Measurements from ENCODE around the gene UFC1.

DNA sequence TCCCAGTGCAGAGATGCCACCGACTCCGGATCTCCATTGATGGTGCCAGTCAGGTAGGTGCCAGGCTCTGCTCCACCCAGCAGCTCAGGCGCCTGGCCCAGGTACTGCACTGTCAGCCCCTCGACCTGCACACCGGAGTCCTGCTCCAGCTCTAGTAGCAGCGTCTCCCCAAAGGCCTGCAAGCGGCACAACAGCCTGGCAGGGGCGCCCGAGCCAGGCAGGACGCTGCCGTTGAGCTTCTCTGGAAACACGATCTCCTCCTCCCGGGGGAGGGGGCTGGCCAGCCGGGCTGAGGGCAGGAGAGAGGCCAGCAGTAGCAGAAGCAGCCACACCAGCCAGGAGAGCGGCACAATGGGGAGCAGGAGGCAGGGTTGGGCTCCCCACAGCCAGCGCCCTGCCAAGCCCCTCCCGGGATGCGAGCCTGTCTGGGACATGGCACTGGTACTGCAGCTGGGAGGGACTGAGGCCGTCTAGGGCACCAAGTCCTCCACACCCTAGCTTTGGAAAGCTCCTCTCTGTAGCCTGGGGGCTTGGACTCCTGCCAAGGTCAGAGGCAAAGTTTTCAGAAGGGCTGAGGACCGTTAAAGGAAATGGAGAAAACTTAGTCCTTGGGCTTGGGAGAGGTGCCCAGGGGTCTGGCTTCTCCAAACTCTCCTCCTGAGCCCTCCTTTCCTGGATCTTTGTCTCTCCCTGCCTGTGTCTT, 44.6 kb downstream of the UFC1 start:
- TF ChIP-seq, protein P1, sequence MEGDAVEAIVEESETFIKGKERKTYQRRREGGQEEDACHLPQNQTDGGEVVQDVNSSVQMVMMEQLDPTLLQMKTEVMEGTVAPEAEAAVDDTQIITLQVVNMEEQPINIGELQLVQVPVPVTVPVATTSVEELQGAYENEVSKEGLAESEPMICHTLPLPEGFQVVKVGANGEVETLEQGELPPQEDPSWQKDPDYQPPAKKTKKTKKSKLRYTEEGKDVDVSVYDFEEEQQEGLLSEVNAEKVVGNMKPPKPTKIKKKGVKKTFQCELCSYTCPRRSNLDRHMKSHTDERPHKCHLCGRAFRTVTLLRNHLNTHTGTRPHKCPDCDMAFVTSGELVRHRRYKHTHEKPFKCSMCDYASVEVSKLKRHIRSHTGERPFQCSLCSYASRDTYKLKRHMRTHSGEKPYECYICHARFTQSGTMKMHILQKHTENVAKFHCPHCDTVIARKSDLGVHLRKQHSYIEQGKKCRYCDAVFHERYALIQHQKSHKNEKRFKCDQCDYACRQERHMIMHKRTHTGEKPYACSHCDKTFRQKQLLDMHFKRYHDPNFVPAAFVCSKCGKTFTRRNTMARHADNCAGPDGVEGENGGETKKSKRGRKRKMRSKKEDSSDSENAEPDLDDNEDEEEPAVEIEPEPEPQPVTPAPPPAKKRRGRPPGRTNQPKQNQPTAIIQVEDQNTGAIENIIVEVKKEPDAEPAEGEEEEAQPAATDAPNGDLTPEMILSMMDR (IDR thresholded peaks at IDR 0.05; ENCODE audit: extremely low read depth in 1 of 2, insufficient read depth in 1 of 2, low read depth in 1 of 2, low read length in 2 of 2) = no peak
- TF ChIP-seq POLR2AphosphoS5 (IDR thresholded peaks at IDR 0.05; ENCODE audit: insufficient read depth, low read depth, low read length) (peak; percentile 60), EZH2 (IDR thresholded peaks at IDR 0.05; ENCODE audit: borderline replicate concordance, low read depth, low read length, severe bottlenecking) (no peak), POLR2A (IDR thresholded peaks at IDR 0.05; ENCODE audit: low read depth, low read length) (peak; percentile 78)

Data from endothelial cell of umbilical vein (primary cell).